Measurements from ENCODE around the gene ZFP36L2. TPM values are rescaled to one million over a fixed set of nuclear protein-coding genes. Genes with fewer than 3 reads are reported as not detected.

ZFP36L2 gene
- total RNA-seq, 4 donors from 2014 or later = 146 to 287 (median 172) TPM

DNA sequence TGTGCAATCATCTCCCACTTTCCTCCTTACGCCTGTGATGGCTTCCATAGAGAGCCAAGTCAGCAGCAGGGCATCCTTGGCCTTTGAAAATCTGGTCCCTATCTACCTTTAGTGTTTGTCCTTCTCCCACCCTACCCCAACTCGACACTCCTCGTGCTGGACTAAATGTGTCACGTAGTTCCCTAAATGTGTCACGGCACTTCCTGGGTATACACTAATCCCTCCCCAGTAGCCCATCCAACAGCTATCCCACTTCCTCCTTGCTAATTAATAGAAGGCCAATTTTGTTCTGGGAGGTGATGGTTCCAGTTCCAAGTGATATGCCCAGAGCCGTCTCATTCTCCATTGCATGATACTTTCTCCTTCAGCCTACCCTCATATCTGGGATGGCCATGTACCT is 36.5 kb upstream of the ZFP36L2 start:
- Histone ChIP-seq H3K9me3 (no peaks in the 10 kb centered on the region), H3K27me3 (no peaks in the 10 kb centered on the region), H3K36me3 (no peaks in the 10 kb centered on the region), H3K4me1 (peaks cover 45 to 47% of the 10 kb centered on the region in 2 donors), H3K4me3 (replicated peaks in 1 of 3) (no peak overlapping the region), H3K27ac (peak overlapping the region in 1 of 3 donors; percentile 19)
- intact Hi-C loops (cut with DNase I) = no loop called here
- no peak for DNase-seq
- no peak for TF ChIP-seq POLR2A (IDR thresholded peaks at IDR 0.05)
- TF ChIP-seq, protein P1, sequence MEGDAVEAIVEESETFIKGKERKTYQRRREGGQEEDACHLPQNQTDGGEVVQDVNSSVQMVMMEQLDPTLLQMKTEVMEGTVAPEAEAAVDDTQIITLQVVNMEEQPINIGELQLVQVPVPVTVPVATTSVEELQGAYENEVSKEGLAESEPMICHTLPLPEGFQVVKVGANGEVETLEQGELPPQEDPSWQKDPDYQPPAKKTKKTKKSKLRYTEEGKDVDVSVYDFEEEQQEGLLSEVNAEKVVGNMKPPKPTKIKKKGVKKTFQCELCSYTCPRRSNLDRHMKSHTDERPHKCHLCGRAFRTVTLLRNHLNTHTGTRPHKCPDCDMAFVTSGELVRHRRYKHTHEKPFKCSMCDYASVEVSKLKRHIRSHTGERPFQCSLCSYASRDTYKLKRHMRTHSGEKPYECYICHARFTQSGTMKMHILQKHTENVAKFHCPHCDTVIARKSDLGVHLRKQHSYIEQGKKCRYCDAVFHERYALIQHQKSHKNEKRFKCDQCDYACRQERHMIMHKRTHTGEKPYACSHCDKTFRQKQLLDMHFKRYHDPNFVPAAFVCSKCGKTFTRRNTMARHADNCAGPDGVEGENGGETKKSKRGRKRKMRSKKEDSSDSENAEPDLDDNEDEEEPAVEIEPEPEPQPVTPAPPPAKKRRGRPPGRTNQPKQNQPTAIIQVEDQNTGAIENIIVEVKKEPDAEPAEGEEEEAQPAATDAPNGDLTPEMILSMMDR (IDR thresholded peaks at IDR 0.05) = no peak
- WGBS, 2 donors = 91 to 97% methylated on average over 6 of the region's 6 CpGs

DNA sequence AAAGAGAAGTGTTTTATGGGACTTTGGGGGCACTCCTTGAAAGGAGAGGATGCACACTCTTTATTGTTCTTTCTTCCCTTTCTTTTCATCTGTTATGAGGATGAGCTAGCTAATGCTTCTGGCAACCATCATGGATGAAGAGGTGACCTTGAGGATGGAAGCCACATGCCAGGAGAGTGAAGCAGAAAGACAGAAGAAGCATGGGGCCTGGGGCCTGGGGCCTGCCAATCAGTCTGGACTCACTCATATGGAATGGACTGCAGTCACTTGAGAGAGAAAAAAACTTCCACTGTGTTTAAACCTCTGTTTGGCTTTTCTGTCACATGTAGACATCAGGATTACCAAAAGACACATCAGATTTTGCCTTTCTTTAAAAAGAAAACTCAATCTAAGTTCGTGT is 35.8 kb upstream of the ZFP36L2 start:
- Histone ChIP-seq H3K4me1 (peaks cover 43 to 47% of the 10 kb centered on the region in 2 donors), H3K4me3 (replicated peaks in 1 of 3) (no peak overlapping the region), H3K9me3 (no peaks in the 10 kb centered on the region), H3K36me3 (no peaks in the 10 kb centered on the region), H3K27me3 (no peaks in the 10 kb centered on the region), H3K27ac (peak overlapping the region in 2 of 3 donors; percentile 19 to 21)
- no peak for TF ChIP-seq POLR2A (IDR thresholded peaks at IDR 0.05)
- TF ChIP-seq, protein P1 (IDR thresholded peaks at IDR 0.05) = no peak
- DNase-seq = no peak
- 88 to 89% methylated on average over 1 of the region's 1 CpG for WGBS, 2 donors
- intact Hi-C loops (cut with DNase I) = no loop called here

DNA sequence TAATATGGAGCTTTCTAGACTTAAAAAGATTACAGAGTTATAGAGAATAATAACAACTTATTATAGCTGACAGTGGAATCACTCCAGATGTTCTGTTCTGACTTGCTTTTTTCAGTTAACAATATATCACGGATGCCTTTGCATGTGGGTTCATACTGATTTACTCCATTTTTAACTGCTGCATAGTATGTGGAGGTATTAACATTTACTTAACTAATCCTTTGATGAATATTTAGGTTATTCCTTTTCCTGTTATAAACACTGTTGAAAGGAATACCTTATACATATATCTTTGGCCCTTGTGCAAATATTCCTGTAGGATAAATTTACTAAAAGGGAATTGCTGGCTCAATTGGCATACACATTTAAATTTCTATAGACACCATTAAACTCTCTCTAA is 33.1 kb upstream of the ZFP36L2 start:
- H3K36me3 ChIP-seq = no peaks in the 10 kb centered on the region
- no peak overlapping the region for H3K4me3 ChIP-seq (replicated peaks in 1 of 3)
- intact Hi-C loops (cut with DNase I) = no loop called here
- WGBS, 2 donors = 98 to 100% methylated on average over 1 of the region's 1 CpG
- H3K4me1 ChIP-seq = peaks cover 38 to 40% of the 10 kb centered on the region in 2 donors
- DNase-seq = no peak
- H3K27me3 ChIP-seq = no peaks in the 10 kb centered on the region
- no peaks in the 10 kb centered on the region for H3K9me3 ChIP-seq
- H3K27ac ChIP-seq = peak overlapping the region in 1 of 3 donors; percentile 90
- no peak for TF ChIP-seq POLR2A (IDR thresholded peaks at IDR 0.05)
- TF ChIP-seq, protein P1 (IDR thresholded peaks at IDR 0.05) = no peak

DNA sequence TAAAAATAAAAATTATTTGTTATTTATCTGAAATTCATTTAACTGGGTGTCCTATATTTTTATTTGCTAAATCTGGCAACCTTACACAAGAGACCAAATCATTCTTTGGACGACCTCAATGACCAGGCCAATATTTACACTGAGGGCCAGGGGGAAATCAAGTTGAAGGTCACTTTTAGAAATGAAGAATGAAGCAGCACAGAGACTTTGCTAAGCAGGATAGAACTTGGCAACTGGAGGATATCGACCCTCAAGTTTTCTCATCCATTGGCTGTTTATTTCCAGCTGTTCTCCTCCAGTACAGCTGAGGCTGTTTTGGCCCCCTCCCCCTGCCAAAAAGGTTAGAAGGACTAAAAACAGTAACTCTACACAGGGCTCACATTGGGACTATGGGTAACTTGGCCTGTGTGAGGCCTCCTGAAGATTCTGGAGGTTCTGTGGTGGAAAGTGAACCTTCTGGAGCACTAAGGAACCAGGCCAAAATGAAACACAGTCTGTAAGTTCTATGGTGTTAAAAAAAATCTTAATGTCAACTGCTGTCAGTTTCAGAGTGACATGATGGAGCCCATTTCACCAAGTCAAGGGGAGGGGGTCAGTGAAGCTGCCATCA is 32.2 kb upstream of the ZFP36L2 start:
- DNase-seq = no peak
- intact Hi-C loops (cut with DNase I) = no loop called here
- no peaks in the 10 kb centered on the region for H3K9me3 ChIP-seq
- H3K4me1 ChIP-seq = peaks cover 38% of the 10 kb centered on the region in 2 donors
- TF ChIP-seq, protein P1 (IDR thresholded peaks at IDR 0.05) = no peak
- TF ChIP-seq POLR2A (IDR thresholded peaks at IDR 0.05) = no peak
- no peaks in the 10 kb centered on the region for H3K27me3 ChIP-seq
- no peaks in the 10 kb centered on the region for H3K36me3 ChIP-seq
- H3K4me3 ChIP-seq (replicated peaks in 1 of 3) = no peak overlapping the region
- WGBS, 2 donors = 84 to 85% methylated on average over 2 of the region's 2 CpGs
- H3K27ac ChIP-seq = peak overlapping the region; percentile 18 to 90 (median 59)

DNA sequence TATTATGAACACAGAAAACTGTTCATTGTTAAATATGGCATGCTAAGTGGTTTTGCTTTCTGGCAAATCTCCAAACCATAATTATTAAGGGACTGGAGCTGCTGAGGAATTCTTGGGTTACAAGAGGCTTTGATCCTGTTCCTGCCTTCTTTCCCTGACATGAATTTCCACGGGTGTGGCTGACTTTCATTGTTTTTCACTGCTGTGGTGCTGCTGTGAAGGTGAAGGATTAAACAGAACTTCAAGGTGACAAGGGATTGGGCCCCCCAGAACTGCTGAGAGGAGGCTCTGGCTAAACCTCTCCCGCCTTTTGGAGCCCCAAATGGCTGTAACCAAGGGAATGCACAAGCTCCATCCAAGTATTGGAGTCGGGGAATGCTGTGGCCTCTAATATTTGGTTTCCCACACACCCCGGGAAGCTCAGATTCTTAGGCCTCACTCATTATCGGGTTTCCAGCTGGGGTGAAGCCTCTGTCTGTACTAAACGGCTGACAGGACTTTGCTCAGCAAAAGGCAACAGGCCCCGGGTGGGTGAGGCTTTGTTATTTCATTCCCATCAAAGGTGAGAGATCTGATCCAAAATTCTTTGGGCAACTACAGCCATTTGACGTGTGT is 29.0 kb upstream of the ZFP36L2 start:
- H3K4me3 ChIP-seq (replicated peaks in 1 of 3) = no peak overlapping the region
- DNase-seq = no peak
- H3K4me1 ChIP-seq = peaks cover 48 to 49% of the 10 kb centered on the region in 2 donors
- H3K27ac ChIP-seq = peak overlapping the region; percentile 75 to 90 (median 79)
- 51 to 57% methylated on average over 8 of the region's 8 CpGs for WGBS, 2 donors
- H3K9me3 ChIP-seq = no peaks in the 10 kb centered on the region
- intact Hi-C loops (cut with DNase I) = no loop called here
- TF ChIP-seq, protein P1 (IDR thresholded peaks at IDR 0.05) = no peak
- TF ChIP-seq POLR2A (IDR thresholded peaks at IDR 0.05) = peak in 1 of 2 donors; percentile 11
- no peaks in the 10 kb centered on the region for H3K36me3 ChIP-seq
- no peaks in the 10 kb centered on the region for H3K27me3 ChIP-seq

Measured in thyroid gland (tissue), 4 donors.